Stimulated activated CD8-positive, alpha-beta memory T cell treated with anti-CD3 and anti-CD28 coated beads, Interleukin-4, amount 100 ng/mL, for 4 hours (primary cell): ENCODE data around the gene RALGPS1.

Experiments
- DNase-seq, 2 donors: peaks; one replicate each; pipeline ENCODE4 v3.0.0-alpha.2; 2020; ENCODE audit warnings: low read depth in 2 of 2, low spot score in 1 of 2

RALGPS1 gene

GRCh38 chr9:127233989-127234388 is 319.4 kb downstream of the RALGPS1 start:
- no peak for DNase-seq

- no peak for DNase-seq
Measured at GRCh38 chr9:127237801-127238200, 323.2 kb downstream of the RALGPS1 start.

GRCh38 chr9:127241354-127241753 is 326.8 kb downstream of the RALGPS1 start:
- no peak for DNase-seq

GRCh38 chr9:127244609-127245601 is 330.3 kb downstream of the RALGPS1 start:
- peak; percentile 89 to 90 for DNase-seq

- DNase-seq: no peak
Measured at GRCh38 chr9:127245637-127246164, 331.1 kb downstream of the RALGPS1 start.

- no peak for DNase-seq
Measured at GRCh38 chr9:127248241-127248640, 333.7 kb downstream of the RALGPS1 start.

- no peak for DNase-seq
Measured at GRCh38 chr9:127249877-127250276, 335.3 kb downstream of the RALGPS1 start.

- no peak for DNase-seq
Measured at GRCh38 chr9:127250896-127251391, 336.4 kb downstream of the RALGPS1 start.

- no peak for DNase-seq
Measured at GRCh38 chr9:127252410-127253318, 338.1 kb downstream of the RALGPS1 start.

- no peak for DNase-seq
Measured at GRCh38 chr9:127253446-127253845, 338.9 kb downstream of the RALGPS1 start.

- DNase-seq: no peak
Measured at GRCh38 chr9:127255692-127256091, 341.1 kb downstream of the RALGPS1 start.

- no peak for DNase-seq
Measured at GRCh38 chr9:127256324-127256723, 341.7 kb downstream of the RALGPS1 start.

- no peak for DNase-seq
Measured at GRCh38 chr9:127258606-127259471, 344.3 kb downstream of the RALGPS1 start.

GRCh38 chr9:127262602-127263001 is 348.0 kb downstream of the RALGPS1 start:
- DNase-seq: no peak

- no peak for DNase-seq
Measured at GRCh38 chr9:127263237-127263636, 348.7 kb downstream of the RALGPS1 start.

- DNase-seq: no peak
Measured at GRCh38 chr9:127263664-127264063, 349.1 kb downstream of the RALGPS1 start.

- DNase-seq: no peak
Measured at GRCh38 chr9:127264462-127265219, 350.1 kb downstream of the RALGPS1 start, which contains the start of gene GARNL3. GARNL3 (plus strand) TSS chr9:127264774; CDS start chr9:127264878, 104 bp downstream.

- no peak for DNase-seq
Measured at GRCh38 chr9:127267793-127268525, 353.4 kb downstream of the RALGPS1 start.

GRCh38 chr9:127269449-127269848 is 354.9 kb downstream of the RALGPS1 start:
- no peak for DNase-seq
